ENCODE data around the gene ZNF556. TPM values are rescaled to one million over a fixed set of nuclear protein-coding genes. Genes with fewer than 3 reads are reported as not detected.
A peak's percentile ranks its signal among the peaks of the same experiment; 100 is the strongest.

The ZNF556 gene
- polyA plus RNA-seq, 3 donors: not detected

GRCh38 chr19:2841855-2842574 is 25.1 kb upstream of the ZNF556 start:
- peak overlapping the region; percentile 64 to 92 (median 73) for H3K27ac Mint-ChIP-seq
- Histone ChIP-seq H3K9me3 (replicated peaks in 1 of 2; ENCODE audit: control insufficient read depth in 1 of 2, insufficient read depth in 1 of 2, low read length in 2 of 2) (peaks cover 33 to 47% of the 10 kb centered on the region in 2 donors), H3K4me2 (replicated peaks; ENCODE audit: extremely low read depth, low read length, poor library complexity, severe bottlenecking) (peak overlapping the region; percentile 98), H3K9ac (ENCODE audit: insufficient read depth, low read length, poor library complexity, severe bottlenecking) (peak overlapping the region; percentile 77), H4K20me1 (ENCODE audit: insufficient read depth, low read length) (peaks cover 5% of the 10 kb centered on the region), H3K27me3 (ENCODE audit: control insufficient read depth in 2 of 2, insufficient read depth in 2 of 2, low read length in 2 of 2) (no peaks in the 10 kb centered on the region), H3K4me3 (replicated peaks in 1 of 3; ENCODE audit: low read depth in 2 of 3, low read length in 3 of 3) (peak overlapping the region; percentile 64 to 87 (median 68)), H3K79me2 (ENCODE audit: insufficient read depth, low read length) (peaks cover 38% of the 10 kb centered on the region), H2AFZ (ENCODE audit: insufficient read depth, low read depth, low read length, poor library complexity, severe bottlenecking) (peak overlapping the region; percentile 83), H3K36me3 (replicated peaks in 1 of 2; ENCODE audit: control insufficient read depth in 1 of 2, insufficient read depth in 2 of 2, low read length in 2 of 2) (peaks cover 0 to 25% of the 10 kb centered on the region in 2 donors), H3K4me1 (ENCODE audit: control insufficient read depth in 1 of 2, insufficient read depth in 2 of 2, low read length in 2 of 2) (peaks cover 20 to 23% of the 10 kb centered on the region in 2 donors), H3K27ac (ENCODE audit: low read depth in 1 of 2, low read length in 2 of 2) (peak overlapping the region; percentile 41 to 87)
- peaks cover 9 to 59% (median 44%) of the 10 kb centered on the region in 7 donors for H3K9me3 Mint-ChIP-seq
- H3K4me3 Mint-ChIP-seq: peak overlapping the region; percentile 89 to 91
- H3K36me3 Mint-ChIP-seq: peaks cover 14 to 24% of the 10 kb centered on the region in 2 donors
- H3K27me3 Mint-ChIP-seq (ENCODE audit: low read depth in 3 of 3): peaks cover 0 to 3% (median 0%) of the 10 kb centered on the region in 3 donors
- H3K4me1 Mint-ChIP-seq: peaks cover 22% of the 10 kb centered on the region
- intact Hi-C loops (cut with micrococcal nuclease): loop anchor here in 1 of 2 donors (5.0 kb wide), 2 partner anchors 105 to 195 kb away; no protein-coding TSS in a partner anchor
- WGBS (ENCODE audit: insufficient coverage): under 1% methylated on average over 58 of the region's 62 CpGs
- DNase-seq: no peak
- no peak for TF ChIP-seq CTCF (IDR thresholded peaks at IDR 0.05)

- TF ChIP-seq CTCF (IDR thresholded peaks at IDR 0.05): no peak
- peaks cover 21 to 43% of the 10 kb centered on the region in 2 donors for H3K36me3 Mint-ChIP-seq
- Histone ChIP-seq H3K27ac (ENCODE audit: low read depth in 1 of 2, low read length in 2 of 2) (no peak overlapping the region), H3K36me3 (replicated peaks in 1 of 2; ENCODE audit: control insufficient read depth in 1 of 2, insufficient read depth in 2 of 2, low read length in 2 of 2) (peaks cover 0 to 29% of the 10 kb centered on the region in 2 donors), H3K9me3 (replicated peaks in 1 of 2; ENCODE audit: control insufficient read depth in 1 of 2, insufficient read depth in 1 of 2, low read length in 2 of 2) (peaks cover 26 to 43% of the 10 kb centered on the region in 2 donors), H3K4me1 (ENCODE audit: control insufficient read depth in 1 of 2, insufficient read depth in 2 of 2, low read length in 2 of 2) (peaks cover 23 to 24% of the 10 kb centered on the region in 2 donors), H2AFZ (ENCODE audit: insufficient read depth, low read depth, low read length, poor library complexity, severe bottlenecking) (no peak overlapping the region), H3K9ac (ENCODE audit: insufficient read depth, low read length, poor library complexity, severe bottlenecking) (no peak overlapping the region), H3K79me2 (ENCODE audit: insufficient read depth, low read length) (peaks cover 51% of the 10 kb centered on the region), H4K20me1 (ENCODE audit: insufficient read depth, low read length) (peaks cover 5% of the 10 kb centered on the region), H3K4me3 (replicated peaks in 1 of 3; ENCODE audit: low read depth in 2 of 3, low read length in 3 of 3) (no peak overlapping the region), H3K4me2 (replicated peaks; ENCODE audit: extremely low read depth, low read length, poor library complexity, severe bottlenecking) (no peak overlapping the region), H3K27me3 (ENCODE audit: control insufficient read depth in 2 of 2, insufficient read depth in 2 of 2, low read length in 2 of 2) (no peaks in the 10 kb centered on the region)
- intact Hi-C loops (cut with micrococcal nuclease): no loop called here
- H3K4me1 Mint-ChIP-seq: peaks cover 23% of the 10 kb centered on the region
- no peak overlapping the region for H3K27ac Mint-ChIP-seq
- no peak overlapping the region for H3K4me3 Mint-ChIP-seq
- H3K9me3 Mint-ChIP-seq: peaks cover 13 to 56% (median 42%) of the 10 kb centered on the region in 7 donors
- WGBS (ENCODE audit: insufficient coverage): 100% methylated on average over 1 of the region's 2 CpGs
- DNase-seq: no peak
- peaks cover 0 to 2% (median 0%) of the 10 kb centered on the region in 3 donors for H3K27me3 Mint-ChIP-seq (ENCODE audit: low read depth in 3 of 3)
Measured at GRCh38 chr19:2845107-2845506, 22.0 kb upstream of the ZNF556 start.

Data from CD14-positive monocyte (primary cell).